Stimulated activated CD4-positive, alpha-beta T cell treated with anti-CD3 and anti-CD28 coated beads, Interleukin-4, amount 100 ng/mL, for 48 hours (primary cell): ENCODE measurements around the gene TSSK2.

Source experiments
- DNase-seq, 2 donors: peaks; one replicate each; pipeline ENCODE4 v3.0.0-alpha.2; 2020; ENCODE audit warnings: low read depth in 2 of 2

Gene TSSK2

DNA sequence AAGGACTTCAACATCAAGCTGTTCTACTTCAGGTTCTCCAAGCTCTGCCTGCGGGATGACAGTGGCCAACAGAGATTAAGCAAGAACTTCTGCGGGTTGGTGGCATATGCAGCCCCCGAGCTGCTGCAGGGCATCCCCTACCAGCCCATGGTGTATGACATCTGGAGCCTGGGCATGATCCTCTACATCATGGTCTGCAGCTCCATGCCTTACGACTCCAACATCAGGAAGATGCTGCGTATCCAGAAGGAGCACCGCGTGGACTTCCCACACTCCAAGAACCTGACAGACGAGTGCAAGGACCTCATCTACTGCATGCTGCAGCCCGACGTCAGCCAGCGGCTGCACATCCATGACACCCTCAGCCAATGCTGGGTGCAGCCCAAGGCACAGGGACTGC lies 6.1 kb upstream of the TSSK2 start:
- DNase-seq: no peak

DNA sequence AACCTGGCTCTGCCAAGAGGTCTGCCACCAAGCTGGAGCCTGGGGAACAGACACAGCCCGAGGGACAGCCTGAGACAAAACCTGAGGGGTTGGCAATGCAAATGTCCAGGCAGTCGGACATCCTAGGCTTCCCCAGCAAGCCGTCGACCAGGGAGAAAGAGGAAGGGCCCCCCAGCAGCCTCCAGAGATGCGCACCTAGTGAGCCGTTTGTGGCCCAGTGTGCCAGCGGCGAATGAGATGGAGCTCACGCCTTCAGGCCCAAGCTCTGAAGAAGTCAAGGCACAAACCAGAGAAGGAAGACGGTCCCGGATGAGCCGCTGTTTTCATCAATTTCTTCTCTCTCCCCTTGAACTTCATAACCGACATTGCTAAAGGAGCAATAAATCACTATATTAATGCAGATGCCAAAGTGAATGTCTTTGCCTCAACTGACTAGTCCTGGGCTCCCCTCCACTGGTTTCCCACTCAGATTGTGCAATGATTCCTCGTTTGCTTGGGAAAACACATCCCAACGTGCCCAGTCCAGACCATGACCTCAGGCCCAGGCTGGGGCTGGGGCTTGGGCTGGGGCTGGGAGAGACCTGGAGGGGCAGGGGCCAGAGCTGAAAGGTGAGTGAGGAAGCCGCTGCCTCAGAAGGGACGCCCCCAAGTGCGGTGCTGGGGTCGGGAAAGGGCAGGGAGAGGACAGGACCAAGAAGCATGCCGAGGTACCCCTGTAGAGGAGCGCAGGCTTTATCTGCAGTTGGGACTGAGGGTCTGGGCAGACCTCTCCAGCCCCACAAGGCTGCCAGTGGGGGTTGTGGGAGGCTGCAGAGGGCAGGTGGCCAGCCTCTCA lies 5.4 kb upstream of the TSSK2 start:
- no peak for DNase-seq

DNA sequence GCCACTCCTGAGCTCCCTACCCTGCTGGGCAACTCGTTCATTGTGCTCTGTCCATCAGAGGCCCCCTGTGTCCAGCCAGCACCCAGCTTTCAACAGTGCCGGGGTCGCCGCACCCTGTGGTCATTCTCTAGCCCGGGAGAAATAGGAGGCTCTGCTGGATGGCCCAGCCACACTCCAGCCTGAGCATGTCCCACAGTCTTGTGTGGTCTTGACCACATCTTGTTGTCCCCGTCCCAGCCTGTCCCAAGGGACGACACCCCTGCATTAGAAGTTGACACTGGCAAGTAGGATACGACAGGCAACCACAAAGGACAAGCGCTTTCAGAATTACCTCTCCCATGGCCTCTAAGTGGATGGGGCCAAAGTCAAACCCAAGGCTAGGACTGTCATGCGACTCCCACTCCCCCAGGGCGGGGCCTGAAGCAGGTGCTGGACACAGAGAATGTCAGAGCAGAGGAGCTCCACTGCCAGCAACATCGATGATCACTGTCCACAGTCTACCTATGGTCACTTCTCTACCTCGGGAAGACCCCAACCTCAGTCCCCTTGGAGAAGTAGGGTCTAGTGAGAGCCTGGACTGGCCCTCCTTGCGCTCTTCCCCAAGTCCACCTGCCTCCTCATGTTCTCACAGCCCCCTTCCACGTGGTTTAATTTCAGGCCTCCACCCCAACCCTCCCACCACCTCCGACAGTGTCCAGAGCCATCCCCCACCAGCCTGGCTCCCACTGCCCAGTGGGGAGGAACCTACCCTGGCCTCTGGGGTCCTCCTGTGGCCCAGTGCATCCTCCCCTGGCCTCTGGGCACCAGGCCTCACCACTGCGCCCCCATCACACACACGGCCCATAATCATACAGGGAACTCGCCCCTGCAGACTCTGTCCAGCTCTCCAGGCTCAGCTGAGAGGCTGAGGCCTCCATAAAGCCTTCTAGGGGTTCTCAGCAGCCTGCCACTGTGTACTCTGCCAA lies 4.5 kb upstream of the TSSK2 start:
- no peak for DNase-seq

DNA sequence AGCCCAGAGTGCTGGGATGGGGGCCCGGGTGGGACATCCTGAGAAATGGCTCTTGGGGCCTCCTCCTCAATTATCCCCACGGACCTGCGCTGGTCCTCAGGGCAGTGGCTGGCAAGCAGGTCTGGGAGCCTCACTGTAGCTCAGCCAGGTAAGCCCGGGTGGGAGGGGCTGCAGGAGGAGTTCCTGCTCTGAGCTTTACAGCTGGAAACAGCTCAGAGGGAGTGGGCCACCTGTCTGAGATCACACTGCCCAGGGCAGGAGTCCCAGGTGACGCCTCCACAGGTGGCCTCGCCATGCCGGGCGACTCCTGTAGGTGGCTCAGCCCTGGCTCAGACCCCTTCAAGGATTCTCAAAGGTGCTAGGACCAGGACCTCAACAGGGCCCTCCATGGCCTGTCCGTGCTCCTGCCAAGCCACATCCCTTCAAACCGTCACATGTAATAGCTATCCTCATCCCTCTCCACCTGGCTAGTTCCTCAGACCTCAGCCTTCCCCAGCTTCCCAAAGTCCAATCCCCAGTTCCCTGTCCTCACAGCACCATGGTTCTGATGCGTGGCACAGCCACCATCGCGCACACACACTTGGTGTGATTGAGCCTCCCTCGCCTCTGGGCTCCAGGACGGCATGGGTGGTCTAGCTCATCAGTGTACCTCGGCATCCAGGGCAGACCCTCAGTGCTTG lies 3.6 kb upstream of the TSSK2 start:
- no peak for DNase-seq

DNA sequence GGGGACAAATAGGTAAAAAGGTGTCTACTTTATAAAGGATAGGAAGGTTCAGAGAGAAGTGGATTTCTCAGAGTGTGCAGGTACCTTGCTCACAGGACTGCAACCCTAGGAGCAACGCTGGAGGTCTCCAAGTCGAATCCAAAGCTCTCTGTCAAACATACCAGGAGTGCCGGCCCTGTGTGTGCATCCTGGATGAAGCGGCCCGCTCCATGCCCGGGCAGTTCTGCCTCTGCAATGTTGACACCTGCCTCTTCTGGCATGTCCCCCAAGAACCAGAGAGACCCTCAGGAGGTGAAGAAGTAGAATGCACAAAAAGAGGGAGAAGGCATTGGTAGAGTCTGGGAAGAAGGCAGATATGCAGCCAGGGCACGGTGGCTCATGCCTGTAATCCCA lies 3.1 kb upstream of the TSSK2 start:
- no peak for DNase-seq

DNA sequence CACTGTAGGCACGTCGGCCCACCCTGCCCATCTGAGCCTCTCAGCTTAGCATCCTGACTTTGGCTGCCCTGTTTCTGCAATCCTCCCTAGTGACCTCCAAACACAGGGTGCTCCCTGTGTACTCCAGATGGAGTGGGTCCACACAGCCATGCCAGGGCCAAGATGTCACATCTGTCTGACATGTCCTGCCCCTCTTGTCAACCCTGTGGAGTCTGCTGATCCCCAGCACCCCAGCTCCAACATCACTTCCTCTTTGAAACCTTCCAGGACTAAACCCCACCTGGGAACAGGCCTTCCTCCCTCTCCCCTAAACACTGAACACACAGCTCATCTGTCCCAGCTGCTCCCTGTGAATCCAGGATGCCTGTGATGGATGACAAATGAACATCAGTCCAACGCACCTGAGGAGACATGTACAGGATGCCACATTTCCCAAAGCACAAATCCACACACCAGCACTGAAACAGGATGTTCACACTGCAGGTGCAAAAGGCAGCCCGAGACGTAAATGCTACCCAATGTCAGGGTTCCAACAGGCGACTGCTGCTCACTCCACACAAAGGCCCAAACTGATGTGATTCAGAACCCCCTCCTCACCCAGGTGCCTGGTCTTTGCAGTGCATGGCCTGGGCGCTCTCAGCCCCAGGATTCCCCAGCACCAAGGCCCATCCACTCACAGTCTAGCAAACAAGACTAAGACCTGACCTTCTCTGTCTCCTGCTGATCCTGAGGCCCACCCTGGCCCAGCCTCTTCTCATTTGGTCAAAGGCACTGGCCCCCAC lies 2.0 kb upstream of the TSSK2 start:
- no peak for DNase-seq

DNA sequence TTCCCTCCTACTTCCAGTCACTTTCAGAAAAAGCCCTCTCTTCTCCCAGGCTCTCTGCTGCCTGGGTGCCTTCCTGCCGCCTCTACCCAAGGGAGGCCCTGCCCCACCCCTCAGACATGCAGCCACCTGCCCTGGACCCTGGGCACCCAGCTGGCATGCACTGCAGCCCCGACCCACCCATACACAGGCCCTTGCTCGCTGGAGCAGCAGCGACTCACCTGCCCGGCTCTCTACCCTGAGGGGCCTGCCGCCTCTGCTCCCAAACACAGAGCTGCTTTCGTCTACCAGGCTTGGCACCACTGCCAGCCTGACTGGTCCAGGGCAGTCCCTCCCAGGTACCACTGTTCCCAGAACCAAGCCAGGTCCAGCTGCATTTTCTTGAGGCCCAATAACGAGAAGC lies 1.2 kb upstream of the TSSK2 start:
- DNase-seq: no peak

DNA sequence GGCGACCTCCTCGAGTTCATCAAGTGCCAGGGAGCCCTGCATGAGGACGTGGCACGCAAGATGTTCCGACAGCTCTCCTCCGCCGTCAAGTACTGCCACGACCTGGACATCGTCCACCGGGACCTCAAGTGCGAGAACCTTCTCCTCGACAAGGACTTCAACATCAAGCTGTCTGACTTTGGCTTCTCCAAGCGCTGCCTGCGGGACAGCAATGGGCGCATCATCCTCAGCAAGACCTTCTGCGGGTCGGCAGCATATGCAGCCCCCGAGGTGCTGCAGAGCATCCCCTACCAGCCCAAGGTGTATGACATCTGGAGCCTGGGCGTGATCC lies 542 bp downstream of the TSSK2 start:
- DNase-seq: no peak

DNA sequence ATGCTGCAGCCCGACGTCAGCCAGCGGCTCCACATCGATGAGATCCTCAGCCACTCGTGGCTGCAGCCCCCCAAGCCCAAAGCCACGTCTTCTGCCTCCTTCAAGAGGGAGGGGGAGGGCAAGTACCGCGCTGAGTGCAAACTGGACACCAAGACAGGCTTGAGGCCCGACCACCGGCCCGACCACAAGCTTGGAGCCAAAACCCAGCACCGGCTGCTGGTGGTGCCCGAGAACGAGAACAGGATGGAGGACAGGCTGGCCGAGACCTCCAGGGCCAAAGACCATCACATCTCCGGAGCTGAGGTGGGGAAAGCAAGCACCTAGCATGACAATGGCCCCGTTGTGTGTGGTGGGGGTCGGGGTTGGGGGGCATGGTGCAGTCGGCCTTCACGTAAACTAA lies 1.0 kb downstream of the TSSK2 start:
- no peak for DNase-seq

DNA sequence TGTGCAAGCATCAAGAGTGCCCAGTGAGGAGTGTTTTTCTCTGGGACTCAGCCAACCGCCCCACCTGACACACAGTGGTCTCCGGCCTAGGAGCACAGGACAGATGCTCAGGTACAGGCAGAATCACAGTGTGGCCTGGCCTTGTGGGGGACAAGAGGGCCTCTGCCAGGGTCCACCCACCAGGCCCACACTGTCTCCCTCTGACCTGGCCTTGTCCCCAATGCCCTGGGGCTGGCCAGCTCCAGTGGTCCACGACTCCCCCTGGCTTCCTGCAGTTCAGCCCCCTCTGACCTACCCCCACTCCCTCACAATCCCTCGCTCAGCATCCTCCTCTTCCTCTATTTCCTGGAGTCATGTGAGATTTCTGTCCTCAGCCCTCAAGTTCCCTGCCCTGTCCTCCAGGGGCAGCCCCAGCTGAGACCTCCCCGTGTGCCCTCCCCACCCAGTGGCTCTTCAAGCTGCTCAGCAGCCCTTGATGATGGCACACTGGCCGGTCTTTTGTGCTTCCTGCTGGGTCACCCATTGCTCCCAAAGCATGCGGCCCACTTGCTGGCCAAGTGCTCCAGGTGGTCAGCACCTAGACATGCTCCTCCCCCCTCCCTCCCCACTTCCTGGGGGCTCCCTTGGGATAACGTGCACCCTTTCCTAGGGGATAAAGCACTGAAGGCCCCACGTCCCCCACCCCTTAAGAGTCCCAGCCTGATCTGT lies 1.7 kb downstream of the TSSK2 start:
- DNase-seq: no peak

DNA sequence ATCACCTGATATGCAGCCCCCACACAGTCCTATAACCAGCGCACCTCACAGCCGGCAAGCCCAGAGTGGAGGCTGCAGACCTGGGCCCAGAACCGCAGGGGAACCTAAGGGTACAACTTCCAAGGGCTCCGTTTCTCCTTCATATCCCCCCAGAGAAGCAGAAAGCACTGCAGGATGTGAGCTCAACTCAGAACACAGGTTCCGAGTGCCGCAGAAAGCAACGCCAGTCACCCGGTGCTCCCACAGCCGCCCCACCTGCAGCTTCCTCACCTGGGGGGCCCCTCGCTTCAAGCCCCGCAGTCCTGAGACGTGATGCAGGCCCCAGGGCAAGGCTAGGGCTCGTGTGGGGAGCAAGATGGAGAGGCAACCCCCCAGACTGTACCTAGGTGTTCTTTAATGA lies 2.5 kb downstream of the TSSK2 start:
- no peak for DNase-seq

DNA sequence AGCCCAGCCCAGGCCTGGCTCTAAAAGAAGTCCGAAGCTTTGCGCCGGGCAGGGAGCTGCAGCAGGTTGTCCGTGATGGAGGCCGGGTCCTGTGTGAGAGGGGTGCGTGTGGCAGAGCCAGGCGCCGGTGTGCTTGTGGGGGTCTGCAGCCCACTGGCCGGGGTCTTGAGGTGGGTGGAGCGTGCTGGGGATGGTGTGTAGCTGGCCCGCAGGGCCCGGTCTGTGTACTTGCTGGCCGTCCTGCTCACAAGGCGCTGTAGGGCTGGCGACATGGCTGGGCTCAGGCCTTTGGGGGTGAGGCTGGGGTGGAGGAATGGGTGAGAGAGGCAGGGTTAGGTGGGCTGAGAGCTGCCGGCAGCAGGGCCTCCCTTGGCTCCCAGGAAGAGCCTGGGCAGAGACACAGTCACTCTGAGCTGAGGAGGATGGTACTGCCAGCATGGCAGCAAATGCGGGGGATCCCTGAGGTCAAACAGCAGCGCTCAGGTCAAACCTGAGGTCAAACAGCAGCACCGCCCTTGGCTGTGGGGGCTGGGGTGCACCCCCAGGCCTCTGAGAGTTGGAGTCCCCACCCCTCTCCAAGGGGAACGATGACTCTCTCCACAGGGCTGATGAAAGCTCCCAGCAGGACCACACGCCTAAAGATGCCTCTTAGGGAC lies 3.2 kb downstream of the TSSK2 start:
- DNase-seq: no peak

DNA sequence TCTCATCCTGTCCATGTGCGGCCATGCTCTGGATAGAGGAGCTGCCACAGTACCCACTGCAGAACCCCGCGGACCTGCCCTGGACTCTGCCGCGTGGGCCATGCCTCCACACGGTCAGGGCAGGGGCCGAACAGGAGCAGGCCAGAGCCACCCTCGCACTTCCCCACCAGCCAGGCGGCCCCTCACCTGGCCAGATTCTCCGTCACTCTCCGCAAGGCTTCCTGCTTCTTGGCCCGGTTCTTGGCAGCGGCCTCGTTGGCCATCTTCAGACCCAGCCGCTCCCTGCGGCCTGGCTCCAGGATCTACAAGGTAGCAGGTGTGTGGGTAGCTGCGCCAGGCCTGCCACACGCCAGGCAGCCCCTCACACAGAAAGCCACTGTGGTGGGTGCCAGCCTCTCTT lies 3.8 kb downstream of the TSSK2 start:
- DNase-seq: no peak

DNA sequence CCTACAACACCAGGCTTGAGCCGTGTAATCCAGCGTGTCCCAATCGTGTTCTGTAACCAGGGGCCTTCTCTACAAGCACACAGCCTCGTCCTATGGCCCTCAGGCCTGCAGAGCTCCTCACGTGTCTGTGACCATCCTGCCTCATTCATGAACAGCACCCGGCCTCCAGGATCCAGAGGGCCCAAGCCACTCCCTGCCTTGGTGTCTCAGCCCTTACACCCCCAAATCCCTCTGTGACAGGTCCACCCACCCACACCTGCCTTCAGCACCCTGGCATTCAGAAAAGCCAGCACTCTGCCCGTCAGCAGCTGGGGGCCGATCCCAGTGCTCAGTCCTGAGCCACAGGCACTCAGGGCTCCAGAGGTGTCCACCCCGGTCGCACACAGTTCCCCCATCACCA lies 5.8 kb downstream of the TSSK2 start:
- no peak for DNase-seq

DNA sequence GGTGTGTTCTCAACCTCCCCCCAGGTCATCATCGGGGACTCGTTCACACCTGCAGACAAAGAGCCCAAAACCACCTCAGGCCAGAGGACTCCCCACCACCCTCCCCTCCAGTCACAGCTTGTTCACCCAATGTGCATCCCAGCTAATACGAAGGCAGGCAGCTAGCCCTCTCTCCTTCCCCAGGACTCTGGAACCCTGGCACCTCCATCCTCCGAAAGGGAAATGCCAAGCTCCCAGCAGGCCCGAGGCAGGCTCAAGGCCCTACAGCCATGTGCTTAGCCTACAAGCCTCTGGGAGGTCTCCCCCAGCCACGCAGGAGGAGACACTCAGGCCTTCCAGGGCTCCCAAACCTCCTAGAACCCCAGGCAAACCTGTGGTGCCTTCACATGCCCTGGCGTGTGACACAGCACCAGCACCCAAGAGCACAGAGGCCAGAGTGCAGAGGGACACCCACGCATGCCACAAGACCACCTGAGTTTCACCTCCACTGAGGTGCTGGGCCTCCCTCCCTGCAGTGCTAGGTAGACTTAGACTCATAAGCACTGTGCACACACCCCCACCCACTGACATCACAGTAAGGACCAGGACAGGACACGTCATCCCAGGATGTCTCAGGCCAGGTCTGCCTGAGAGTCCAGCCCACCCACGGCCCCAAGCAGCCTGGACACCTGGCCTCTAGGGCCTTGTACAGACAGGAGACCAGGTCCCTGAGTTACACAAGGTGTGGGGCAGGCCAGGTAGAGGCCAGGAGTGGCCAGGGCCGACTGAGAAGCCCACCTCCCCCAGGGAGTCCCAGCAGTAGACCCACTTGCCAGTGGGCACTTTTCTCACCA lies 6.5 kb downstream of the TSSK2 start:
- DNase-seq: no peak

DNA sequence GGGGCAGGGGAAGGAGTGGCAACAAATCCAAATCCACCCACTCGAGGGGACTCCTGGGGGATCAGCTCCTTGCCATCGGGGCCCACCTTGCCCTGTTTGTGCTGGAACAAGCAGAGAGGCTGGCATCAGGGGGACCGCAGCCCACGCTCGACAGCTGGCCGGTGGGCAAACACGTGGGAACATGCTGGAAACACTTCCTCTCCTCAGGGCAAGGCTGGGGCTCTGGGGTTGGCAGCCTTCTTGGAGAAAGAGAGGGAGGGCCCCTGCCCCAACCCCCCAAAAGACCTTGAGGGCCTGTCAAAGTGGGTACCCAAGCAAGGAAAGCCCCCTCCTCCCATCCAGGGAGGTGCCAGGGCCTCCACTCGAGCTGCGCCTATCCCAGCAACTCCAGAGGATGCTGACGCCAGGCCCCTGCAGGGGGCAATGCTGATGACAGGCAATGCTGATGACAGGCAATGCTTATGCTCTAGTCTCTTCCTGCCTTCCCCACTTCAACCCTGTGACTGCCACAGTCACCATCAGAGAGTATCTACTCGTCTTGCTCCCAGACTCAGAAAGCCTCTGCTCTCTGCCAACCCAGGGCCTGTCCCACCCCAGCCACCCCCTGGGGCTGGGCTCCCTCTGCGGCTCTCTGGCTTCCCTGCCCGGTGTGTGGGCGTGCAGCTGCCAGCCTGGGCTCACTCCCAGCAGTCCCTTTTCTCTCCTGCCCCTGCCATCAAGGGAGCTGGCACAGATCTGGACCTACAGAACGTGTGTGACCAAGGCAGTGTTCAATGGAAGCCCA lies 7.3 kb downstream of the TSSK2 start:
- no peak for DNase-seq

DNA sequence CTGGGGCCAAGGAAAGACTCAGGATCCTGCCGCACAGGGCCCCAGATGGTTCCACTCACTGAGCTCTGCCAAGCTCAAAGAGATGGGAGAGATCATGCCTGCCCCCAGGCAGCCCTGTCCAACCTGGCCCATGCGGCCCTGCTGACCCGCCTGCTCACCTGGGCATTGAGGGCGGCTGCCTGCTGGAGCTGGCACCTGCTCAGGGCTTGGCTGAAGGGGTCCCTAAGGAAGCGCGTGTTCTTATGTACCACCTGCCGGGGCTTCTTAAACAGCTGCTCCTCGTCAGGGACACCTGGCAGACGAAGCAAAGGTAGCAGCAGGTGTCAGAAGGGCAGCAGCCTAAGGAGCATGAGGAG lies 7.9 kb downstream of the TSSK2 start:
- no peak for DNase-seq

DNA sequence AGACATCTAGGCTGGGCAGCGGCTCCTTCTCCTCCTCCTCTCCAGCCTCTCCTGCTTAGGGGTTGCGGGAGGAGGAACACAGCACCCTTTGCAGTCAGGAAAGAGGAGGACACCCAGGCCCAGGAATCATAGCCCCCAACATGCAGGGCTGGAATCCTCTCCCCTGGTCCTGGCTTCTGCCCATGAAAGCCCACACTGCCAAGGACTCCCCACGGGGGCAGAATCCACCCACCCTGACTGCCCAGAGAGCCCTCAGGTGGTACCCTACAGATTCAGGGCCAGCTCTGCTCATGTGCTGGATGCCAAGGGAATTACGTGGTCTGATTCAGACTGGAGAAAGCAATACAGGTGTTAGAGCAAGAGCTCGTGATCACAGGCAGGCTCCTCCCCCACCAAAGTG lies 8.9 kb downstream of the TSSK2 start:
- DNase-seq: no peak

DNA sequence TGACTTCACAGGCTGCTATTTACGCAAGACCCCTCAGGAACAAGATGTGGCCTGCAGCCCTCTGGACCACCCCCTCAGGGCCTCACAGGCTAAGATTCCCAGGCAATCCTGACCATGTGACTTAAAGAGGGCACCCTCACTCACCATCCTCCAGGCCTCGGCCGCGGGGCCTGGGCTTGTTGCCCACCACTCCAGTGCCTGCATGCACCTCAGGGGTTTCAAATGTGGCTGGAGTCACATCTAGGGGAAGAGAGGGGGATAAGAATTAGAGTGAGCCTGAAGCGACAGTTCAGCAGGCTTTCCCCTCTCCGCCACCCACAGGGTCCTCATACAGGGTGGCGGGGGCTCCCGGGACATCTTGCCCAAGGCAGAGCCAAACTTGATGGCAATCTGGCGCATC lies 11.3 kb downstream of the TSSK2 start:
- no peak for DNase-seq
